AG04450 (cell line): ENCODE measurements around the gene PPRC1. TPM values are rescaled to one million over a fixed set of nuclear protein-coding genes. Genes with fewer than 3 reads are reported as not detected.

Experiments
- CTCF ChIA-PET: fragments of 300-600, 350-600 bp; formaldehyde crosslinking; extraction: SDS; loops from one replicate; lab custom pipeline; 2022; ENCODE audit warnings: antibody characterized with exemption, inconsistent platforms; lab: Charles Lee
- POLR2A ChIA-PET: fragments of 350-600 bp; formaldehyde crosslinking; extraction: SDS; loops from one replicate; lab custom pipeline; 2021; ENCODE audit warnings: antibody characterized with exemption, inconsistent platforms; lab: Yijun Ruan, JAX
- DNase-seq: peaks from one replicate; pipeline ENCODE4 v3.0.0-alpha.2; 2011; ENCODE audit warnings: low read depth, low spot score
- H3K27ac ChIP-seq: one replicate; pipeline ENCODE4 v1.5.1; 2012; ENCODE audit warnings: low read depth, low read length, control low read depth
- H3K27me3 ChIP-seq: one replicate; pipeline ENCODE4 v1.6.0; 2012; ENCODE audit warnings: low read length; ENCODE audit not compliant: control insufficient read depth, insufficient read depth
- H3K4me3 ChIP-seq: 2 replicates; pipeline ENCODE4 v1.5.1; 2011; ENCODE audit warnings: mild to moderate bottlenecking, low read depth, low read length, control low read depth
- H3K9me3 ChIP-seq: 2 replicates; pipeline ENCODE4 v1.5.1; 2012; ENCODE audit warnings: low read length; ENCODE audit not compliant: control insufficient read depth, insufficient read depth
- CTCF ChIP-seq: IDR thresholded peaks from 2 replicates; pipeline ENCODE4 v1.5.1; 2011; ENCODE audit warnings: low read depth, low read length, control low read depth, inconsistent platforms
- polyA plus RNA-seq: library from polyadenylated mRNA; depleted of rRNA; stranded (reverse); fragments of >200 nt; gene quantifications from 2 replicates; pipeline ENCODE4 v1.2.3, GENCODE V29; 2011

The PPRC1 gene
- polyA plus RNA-seq, 1 experiment = 14.1 TPM

GRCh38 chr10:102120991-102121738 is 11.7 kb upstream of the PPRC1 start:
- ChIA-PET CTCF (interaction anchor here (0.9 to 3.0 kb wide), 2 partner anchors 11 to 48 kb away, joined by 3 to 23 read pairs; partner anchors contain the start of gene PPRC1), POLR2A (interaction anchor here (0.6 to 2.0 kb wide), 6 partner anchors 9 to 463 kb away, joined by 3 to 8 read pairs (median 6); partner anchors contain the start of gene NOLC1)
- Histone ChIP-seq H3K9me3 (no peaks in the 10 kb centered on the region), H3K27ac (peak overlapping the region; percentile 96), H3K27me3 (no peaks in the 10 kb centered on the region), H3K4me3 (peak overlapping the region; percentile 91)
- peak; percentile 84 for DNase-seq
- TF ChIP-seq CTCF = no peak

- CTCF ChIA-PET = interaction anchor here (0.7 to 3.0 kb wide), 4 partner anchors 10 to 123 kb away, joined by 3 to 23 read pairs (median 4); partner anchors contain the start of gene PPRC1
- POLR2A ChIA-PET = interaction anchor here (0.6 to 2.0 kb wide), 6 partner anchors 9 to 462 kb away, joined by 3 to 8 read pairs (median 6); partner anchors contain the start of gene NOLC1
These were observed 11.0 kb upstream of the PPRC1 start for GRCh38 chr10:102121739-102122372.

GRCh38 chr10:102122450-102122849 is 10.4 kb upstream of the PPRC1 start:
- no peak for TF ChIP-seq CTCF
- Histone ChIP-seq H3K9me3 (no peaks in the 10 kb centered on the region), H3K27me3 (no peaks in the 10 kb centered on the region), H3K4me3 (peak overlapping the region; percentile 91), H3K27ac (peak overlapping the region; percentile 96)
- CTCF ChIA-PET = interaction anchor here (0.6 to 3.0 kb wide), 6 partner anchors 9 to 1090 kb away, joined by 3 to 23 read pairs (median 4); partner anchors contain the start of gene PPRC1
- no peak for DNase-seq
- POLR2A ChIA-PET = interaction anchor here (1.5 kb wide), 1 partner anchor 30 kb away, joined by 8 read pairs; the partner anchor contains the start of gene NOLC1

More at GRCh38 chr10:102121739-102122372, 11.0 kb upstream of the PPRC1 start:
- peak; percentile 58 for DNase-seq
- H3K4me3 ChIP-seq = peak overlapping the region; percentile 91
- peak overlapping the region; percentile 96 for H3K27ac ChIP-seq
- H3K27me3 ChIP-seq = no peaks in the 10 kb centered on the region
- TF ChIP-seq CTCF = peak; percentile 62
- no peaks in the 10 kb centered on the region for H3K9me3 ChIP-seq

GRCh38 chr10:102123223-102123622 is 9.6 kb upstream of the PPRC1 start:
- ChIA-PET CTCF (interaction anchor here (0.6 to 3.0 kb wide), 7 partner anchors 9 to 1091 kb away, joined by 3 to 23 read pairs (median 4); partner anchors contain the start of gene PPRC1), POLR2A (interaction anchor here (0.7 to 0.9 kb wide), 2 partner anchors 9 to 256 kb away, joined by 3 to 4 read pairs; partner anchors contain the start of gene PPRC1)
- TF ChIP-seq CTCF = no peak

More at GRCh38 chr10:102123223-102123622, 9.6 kb upstream of the PPRC1 start:
- H3K27me3 ChIP-seq = no peaks in the 10 kb centered on the region
- H3K4me3 ChIP-seq = no peak overlapping the region
- H3K27ac ChIP-seq = no peak overlapping the region
- no peaks in the 10 kb centered on the region for H3K9me3 ChIP-seq
- DNase-seq = no peak
